ENCODE data around the gene GPR156.

The GPR156 gene

DNA sequence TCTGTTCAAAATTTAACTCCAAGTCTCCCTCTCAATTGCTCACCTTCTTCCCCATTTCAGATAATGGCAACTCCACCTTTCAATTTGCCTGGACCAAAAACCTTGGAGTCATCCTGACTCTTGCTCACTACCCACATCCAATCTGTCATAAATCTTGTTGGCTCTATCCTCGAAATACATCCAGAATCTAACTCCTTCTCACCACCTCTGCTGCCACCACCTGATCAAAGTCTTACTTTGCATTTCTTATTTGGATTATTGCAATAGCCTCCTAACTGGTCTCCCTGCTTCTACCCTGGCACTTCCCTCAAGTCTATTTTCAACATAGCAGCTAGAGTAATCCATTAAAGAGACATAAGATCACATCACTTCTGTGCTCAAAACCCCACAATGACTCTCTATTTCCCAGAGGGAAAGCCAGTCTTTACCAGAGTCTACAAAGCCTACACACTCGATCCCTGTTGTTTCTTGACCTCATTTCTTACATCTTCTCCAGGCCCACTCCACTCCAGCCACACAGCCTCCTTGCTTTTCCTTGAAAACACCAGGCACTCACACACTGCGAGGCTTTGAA lies 86.6 kb downstream of the GPR156 start:
- FAIRE-seq (no peak), DNase-seq (ENCODE audit: insufficient read length, low spot score) (no peak)
- no peak for TF ChIP-seq CTCF (IDR thresholded peaks at IDR 0.05; ENCODE audit: insufficient read depth, missing control alignments)

GRCh38 chr3:120196812-120197211 lies 88.2 kb downstream of the GPR156 start:
- FAIRE-seq (no peak), DNase-seq (ENCODE audit: insufficient read length, low spot score) (no peak)
- TF ChIP-seq CTCF (IDR thresholded peaks at IDR 0.05; ENCODE audit: insufficient read depth, missing control alignments) = no peak

DNA sequence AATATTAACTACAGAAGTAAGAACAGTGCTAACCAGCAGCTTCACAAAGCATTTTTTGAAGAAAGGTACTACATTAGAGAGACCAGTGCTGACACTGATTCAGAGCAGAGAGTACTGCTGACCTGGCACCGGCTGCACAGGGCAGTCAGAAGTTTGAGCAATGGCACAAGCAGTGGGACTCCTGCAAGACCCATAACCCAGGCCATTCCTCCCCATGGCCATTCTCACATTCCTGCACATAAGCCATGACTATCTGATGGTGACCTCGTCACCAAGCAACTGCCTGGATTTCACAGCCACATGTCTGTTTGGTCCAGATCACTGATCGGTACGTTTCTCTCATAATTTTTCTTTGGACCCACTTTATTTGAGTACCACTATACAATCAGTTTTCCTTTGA lies 88.7 kb downstream of the GPR156 start:
- FAIRE-seq (no peak), DNase-seq (ENCODE audit: insufficient read length, low spot score) (no peak)
- TF ChIP-seq CTCF (IDR thresholded peaks at IDR 0.05; ENCODE audit: insufficient read depth, missing control alignments) = no peak

DNA sequence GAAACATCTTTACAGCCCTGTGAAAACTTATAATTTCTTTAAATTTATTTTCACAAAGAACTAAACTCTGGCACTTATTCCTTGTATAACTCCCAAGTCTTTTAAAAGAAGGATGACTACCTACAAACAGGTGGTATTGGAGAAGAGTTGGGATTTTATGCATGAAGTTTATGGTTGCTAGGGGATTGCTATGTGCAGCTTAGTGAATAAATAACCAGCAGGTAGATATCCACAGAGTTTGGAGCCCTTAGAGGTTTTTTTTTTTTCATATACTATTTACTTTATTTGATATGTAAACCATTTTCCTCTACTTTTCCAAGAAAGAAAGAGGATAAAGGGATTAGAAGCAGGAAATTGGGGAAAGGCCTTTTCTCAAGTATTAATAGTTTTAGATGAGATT lies 91.5 kb downstream of the GPR156 start:
- FAIRE-seq (no peak), DNase-seq (ENCODE audit: insufficient read length, low spot score) (no peak)
- TF ChIP-seq CTCF (IDR thresholded peaks at IDR 0.05; ENCODE audit: insufficient read depth, missing control alignments) = no peak

DNA sequence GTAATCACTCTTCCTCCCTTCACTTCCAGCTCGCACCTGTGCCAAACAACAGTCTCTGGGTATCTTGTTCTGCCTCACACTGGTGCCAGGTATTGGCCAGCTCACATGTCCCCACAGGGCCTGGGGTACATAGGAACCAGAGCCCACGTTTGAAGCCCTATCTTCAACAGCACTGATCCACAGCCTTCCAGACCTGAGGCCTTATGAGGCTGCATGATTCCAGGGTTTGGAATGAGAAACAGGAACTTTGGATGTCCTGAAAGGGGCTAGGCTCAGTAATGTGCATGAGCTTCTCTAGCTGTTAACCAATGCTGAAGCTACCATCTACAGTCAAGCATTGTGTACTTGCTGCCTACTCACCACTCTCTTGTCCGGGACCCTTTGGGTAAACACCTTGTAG lies 92.4 kb downstream of the GPR156 start:
- TF ChIP-seq CTCF (IDR thresholded peaks at IDR 0.05; ENCODE audit: insufficient read depth, missing control alignments) = no peak
- no peak for FAIRE-seq

GRCh38 chr3:120192159-120192558 lies 92.9 kb downstream of the GPR156 start:
- DNase-seq (ENCODE audit: insufficient read length, low spot score) (no peak), FAIRE-seq (no peak)
- TF ChIP-seq CTCF (IDR thresholded peaks at IDR 0.05; ENCODE audit: insufficient read depth, missing control alignments) = no peak

More for the DNA sequence above, 92.4 kb downstream of the GPR156 start:
- DNase-seq (ENCODE audit: insufficient read length, low spot score) = no peak

DNA sequence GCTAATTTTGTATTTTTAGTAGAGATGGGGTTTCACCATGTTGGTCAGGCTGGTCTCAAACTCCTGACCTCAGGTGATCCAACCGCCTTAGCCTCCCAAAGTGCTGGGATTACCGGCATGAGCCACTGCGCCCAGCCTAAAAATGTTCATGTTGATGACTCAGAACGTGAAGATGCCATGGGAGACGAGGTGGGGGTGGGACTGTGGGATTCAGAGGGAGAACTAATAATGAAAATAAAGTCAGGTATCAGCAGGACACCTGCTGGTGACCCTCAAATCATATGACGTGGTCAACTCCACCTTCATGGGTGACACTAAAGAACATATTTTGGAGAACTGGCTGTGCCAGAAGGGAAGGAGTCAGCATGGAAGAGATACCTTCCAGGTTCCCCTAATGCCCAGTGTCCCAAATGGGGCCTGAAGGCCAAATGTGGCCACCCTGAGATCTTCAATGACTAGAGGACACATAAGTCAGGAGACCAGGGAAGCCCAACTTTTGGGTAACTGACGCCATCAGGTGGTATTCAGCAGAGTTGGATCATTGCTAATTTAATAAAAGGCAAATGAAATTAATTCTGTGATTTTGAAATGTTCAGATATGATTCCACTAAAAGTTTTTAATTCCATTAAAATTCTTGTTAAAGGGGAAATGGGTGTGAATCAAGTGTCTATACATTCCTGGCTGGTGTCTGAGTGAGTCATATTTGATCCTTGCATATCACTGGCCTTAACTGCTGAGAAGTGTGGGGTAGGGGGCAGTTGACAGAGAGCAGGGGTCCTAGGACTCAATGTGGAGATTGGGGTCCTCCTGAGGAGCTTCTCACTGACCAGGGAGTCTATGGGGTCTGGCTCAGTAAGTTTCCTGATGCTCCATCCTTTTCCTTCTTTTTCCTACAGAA lies 102.2 kb downstream of the GPR156 start:
- no peak for FAIRE-seq

More for the DNA sequence above, 102.2 kb downstream of the GPR156 start:
- DNase-seq (ENCODE audit: insufficient read length, low spot score) = no peak
- TF ChIP-seq CTCF (IDR thresholded peaks at IDR 0.05; ENCODE audit: insufficient read depth, missing control alignments) = no peak
